ENCODE data around the gene SLC34A3.
"Not testable (repeated sequence)": the region's sequence is repeated elsewhere in the genome, so short reads cannot be mapped to it uniquely, and the experiment has no call there.

SLC34A3 gene

GRCh38 chr9:137254624-137255447, 24.1 kb downstream of the SLC34A3 start, which contains the start of gene NELFB:
NELFB (plus strand) TSS chr9:137255327.
- no peak for TF ChIP-seq CTCF (IDR thresholded peaks at IDR 0.05; ENCODE audit: borderline replicate concordance, insufficient read depth, low read depth, low read length)
- peak within 1 kb of the TSS; percentile 99 for H3K4me3 ChIP-seq (ENCODE audit: low read depth, low read length)

GRCh38 chr9:137255448-137256114, 24.9 kb downstream of the SLC34A3 start:
- TF ChIP-seq CTCF (IDR thresholded peaks at IDR 0.05; ENCODE audit: borderline replicate concordance, insufficient read depth, low read depth, low read length): no peak
- H3K4me3 ChIP-seq (ENCODE audit: low read depth, low read length): peak overlapping the region; percentile 99

- H3K4me3 ChIP-seq (ENCODE audit: low read depth, low read length): peak overlapping the region; percentile 99
- no peak for TF ChIP-seq CTCF (IDR thresholded peaks at IDR 0.05; ENCODE audit: borderline replicate concordance, insufficient read depth, low read depth, low read length)
Measured at GRCh38 chr9:137256362-137256761, 25.7 kb downstream of the SLC34A3 start.

GRCh38 chr9:137256856-137257255, 26.2 kb downstream of the SLC34A3 start:
- no peak overlapping the region for H3K4me3 ChIP-seq (ENCODE audit: low read depth, low read length)
- no peak for TF ChIP-seq CTCF (IDR thresholded peaks at IDR 0.05; ENCODE audit: borderline replicate concordance, insufficient read depth, low read depth, low read length)

GRCh38 chr9:137262173-137262908, 31.6 kb downstream of the SLC34A3 start:
- TF ChIP-seq CTCF (IDR thresholded peaks at IDR 0.05; ENCODE audit: borderline replicate concordance, insufficient read depth, low read depth, low read length): peak; percentile 28; the same call in 1 of the 2 replicates
- H3K4me3 ChIP-seq (ENCODE audit: low read depth, low read length): not testable (repeated sequence)

- H3K4me3 ChIP-seq (ENCODE audit: low read depth, low read length): no peak overlapping the region
- TF ChIP-seq CTCF (IDR thresholded peaks at IDR 0.05; ENCODE audit: borderline replicate concordance, insufficient read depth, low read depth, low read length): no peak
Measured at GRCh38 chr9:137262909-137263285, 32.2 kb downstream of the SLC34A3 start.

All from GM12875 (cell line).